ENCODE results near the gene TGFB1. TPM values are rescaled to one million over a fixed set of nuclear protein-coding genes. Genes with fewer than 3 reads are reported as not detected.

The TGFB1 gene
- total RNA-seq, 1 donor from 2014 or later: 195 TPM

GRCh38 chr19:41311613-41312012 is 42.1 kb downstream of the TGFB1 start:
- Mint-ChIP-seq H3K4me3 (ENCODE audit: unreplicated experiment) (peak overlapping the region; percentile 94), H3K36me3 (ENCODE audit: low read depth) (peaks cover 19% of the 10 kb centered on the region), H3K4me1 (ENCODE audit: low read depth) (peaks cover 45% of the 10 kb centered on the region), H3K27ac (ENCODE audit: unreplicated experiment) (peak overlapping the region; percentile 100), H3K27me3 (ENCODE audit: low read depth) (no peaks in the 10 kb centered on the region), H3K9me3 (ENCODE audit: low read depth) (no peaks in the 10 kb centered on the region)
- no peak for TF ChIP-seq CTCF (IDR thresholded peaks at IDR 0.05)
- peak; percentile 8 for DNase-seq (ENCODE audit: low spot score)

- H3K27ac Mint-ChIP-seq (ENCODE audit: unreplicated experiment): peak overlapping the region; percentile 100
- peak overlapping the region; percentile 94 for H3K4me3 Mint-ChIP-seq (ENCODE audit: unreplicated experiment)
- peaks cover 45% of the 10 kb centered on the region for H3K4me1 Mint-ChIP-seq (ENCODE audit: low read depth)
- peaks cover 15% of the 10 kb centered on the region for H3K36me3 Mint-ChIP-seq (ENCODE audit: low read depth)
- no peak for DNase-seq (ENCODE audit: low spot score)
- no peak for TF ChIP-seq CTCF (IDR thresholded peaks at IDR 0.05)
- H3K9me3 Mint-ChIP-seq (ENCODE audit: low read depth): no peaks in the 10 kb centered on the region
- H3K27me3 Mint-ChIP-seq (ENCODE audit: low read depth): no peaks in the 10 kb centered on the region
Measured at GRCh38 chr19:41311072-41311471, 42.6 kb downstream of the TGFB1 start.

- peak; percentile 16 for TF ChIP-seq CTCF (IDR thresholded peaks at IDR 0.05)
- Mint-ChIP-seq H3K36me3 (ENCODE audit: low read depth) (peaks cover 17% of the 10 kb centered on the region), H3K27me3 (ENCODE audit: low read depth) (no peaks in the 10 kb centered on the region), H3K27ac (ENCODE audit: unreplicated experiment) (peak within 1 kb of the TSS; percentile 100), H3K4me1 (ENCODE audit: low read depth) (peaks cover 43% of the 10 kb centered on the region), H3K9me3 (ENCODE audit: low read depth) (no peaks in the 10 kb centered on the region), H3K4me3 (ENCODE audit: unreplicated experiment) (peak within 1 kb of the TSS; percentile 94)
- DNase-seq (ENCODE audit: low spot score): peak; percentile 94
Measured at GRCh38 chr19:41310033-41310831, 43.5 kb downstream of the TGFB1 start, which contains the start of gene CCDC97. Gene CCDC97 (plus strand): TSS chr19:41310172. CDS start chr19:41310311, 139 bp downstream.

- H3K4me1 Mint-ChIP-seq (ENCODE audit: low read depth): peaks cover 43% of the 10 kb centered on the region
- DNase-seq (ENCODE audit: low spot score): peak; percentile 32
- TF ChIP-seq CTCF (IDR thresholded peaks at IDR 0.05): no peak
- H3K9me3 Mint-ChIP-seq (ENCODE audit: low read depth): no peaks in the 10 kb centered on the region
- H3K36me3 Mint-ChIP-seq (ENCODE audit: low read depth): peaks cover 22% of the 10 kb centered on the region
- no peaks in the 10 kb centered on the region for H3K27me3 Mint-ChIP-seq (ENCODE audit: low read depth)
- H3K4me3 Mint-ChIP-seq (ENCODE audit: unreplicated experiment): peak overlapping the region; percentile 94
- peak overlapping the region; percentile 100 for H3K27ac Mint-ChIP-seq (ENCODE audit: unreplicated experiment)
Measured at GRCh38 chr19:41309180-41310032, 44.3 kb downstream of the TGFB1 start.
